HG02884 (cell line): ENCODE measurements around the gene ICOSLG.
"Not testable (repeated sequence)": the region's sequence is repeated elsewhere in the genome, so short reads cannot be mapped to it uniquely, and the experiment has no call there.

Experiments
- ATAC-seq: cut with Tn5 transposase; IDR thresholded peaks from one replicate; pipeline ENCODE4 v1.9.1; 2021; ENCODE audit warnings: mild to moderate bottlenecking, moderate library complexity; ENCODE audit not compliant: unreplicated experiment

ICOSLG gene

DNA sequence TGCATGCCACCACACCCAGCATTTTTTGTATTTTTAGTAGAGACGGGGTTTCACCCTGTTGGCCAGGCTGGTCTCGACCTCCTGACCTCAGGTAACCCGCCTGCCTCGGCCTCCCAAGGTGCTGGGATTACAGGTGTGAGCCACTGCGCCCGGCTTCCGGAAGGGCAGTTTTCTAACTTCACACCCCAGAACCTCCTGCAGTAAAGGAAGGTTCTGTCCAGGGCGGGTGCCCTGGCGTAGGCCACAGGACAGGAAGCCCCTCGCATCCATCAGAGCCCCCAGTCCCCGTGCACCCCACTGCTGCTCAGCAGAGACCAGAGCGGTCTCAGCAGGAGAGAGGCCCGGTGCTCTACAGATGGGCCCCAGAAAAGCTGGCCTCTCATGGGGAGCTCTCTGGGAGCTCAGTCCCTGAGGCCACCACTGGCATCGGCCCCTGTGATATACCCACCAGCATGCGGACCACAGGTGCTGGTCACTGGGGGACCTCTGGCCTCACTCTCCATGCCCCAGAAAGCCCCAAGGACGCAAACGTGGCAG, 25.1 kb upstream of the ICOSLG start:
- no peak for ATAC-seq

DNA sequence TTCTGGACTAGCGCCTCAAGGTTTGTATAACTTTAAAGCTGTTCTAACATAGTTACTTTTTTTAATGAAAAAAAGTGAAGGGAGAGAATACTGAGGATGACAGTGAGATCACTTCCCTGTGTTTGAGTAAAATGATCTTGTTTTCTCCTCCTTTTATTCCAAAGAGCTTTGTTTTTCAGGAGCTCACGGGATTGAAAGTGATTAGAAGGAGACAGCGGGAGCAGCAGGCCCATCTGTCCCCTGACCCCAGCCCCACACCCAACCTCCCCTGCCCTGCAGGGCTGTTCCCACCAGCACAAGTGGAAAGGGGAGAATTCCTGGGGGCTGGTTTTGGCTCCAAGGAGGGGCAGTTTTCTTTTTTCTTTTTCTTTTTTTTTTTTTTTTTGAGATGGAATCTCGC, 23.0 kb upstream of the ICOSLG start:
- ATAC-seq: no peak

DNA sequence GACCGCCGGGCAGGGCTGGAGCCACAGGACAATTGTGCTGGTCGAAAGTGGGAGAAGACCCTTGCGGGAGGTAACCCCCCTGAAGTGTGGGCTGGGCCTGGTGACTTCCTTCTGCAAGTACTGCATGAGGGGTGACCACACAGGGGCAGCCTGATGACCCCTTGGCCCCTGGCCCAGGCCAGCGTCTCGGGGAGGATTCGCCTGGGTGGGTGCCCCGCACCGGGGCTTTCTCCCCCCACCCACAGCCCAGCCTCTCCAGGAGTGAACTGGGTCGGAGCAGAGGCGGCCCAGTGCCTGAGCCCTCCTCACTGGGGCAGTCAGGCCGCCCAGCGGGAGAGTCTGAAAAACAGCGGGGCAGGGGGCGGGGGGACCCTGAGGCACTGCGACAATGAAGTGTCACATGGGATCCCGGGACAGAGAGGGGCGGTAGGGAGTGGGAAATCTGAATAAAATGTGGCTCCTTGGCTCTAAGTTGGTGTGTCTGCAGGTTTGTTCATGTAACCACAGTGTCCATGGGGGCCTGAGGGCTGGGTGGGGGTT, 22.5 kb upstream of the ICOSLG start:
- ATAC-seq: no peak

DNA sequence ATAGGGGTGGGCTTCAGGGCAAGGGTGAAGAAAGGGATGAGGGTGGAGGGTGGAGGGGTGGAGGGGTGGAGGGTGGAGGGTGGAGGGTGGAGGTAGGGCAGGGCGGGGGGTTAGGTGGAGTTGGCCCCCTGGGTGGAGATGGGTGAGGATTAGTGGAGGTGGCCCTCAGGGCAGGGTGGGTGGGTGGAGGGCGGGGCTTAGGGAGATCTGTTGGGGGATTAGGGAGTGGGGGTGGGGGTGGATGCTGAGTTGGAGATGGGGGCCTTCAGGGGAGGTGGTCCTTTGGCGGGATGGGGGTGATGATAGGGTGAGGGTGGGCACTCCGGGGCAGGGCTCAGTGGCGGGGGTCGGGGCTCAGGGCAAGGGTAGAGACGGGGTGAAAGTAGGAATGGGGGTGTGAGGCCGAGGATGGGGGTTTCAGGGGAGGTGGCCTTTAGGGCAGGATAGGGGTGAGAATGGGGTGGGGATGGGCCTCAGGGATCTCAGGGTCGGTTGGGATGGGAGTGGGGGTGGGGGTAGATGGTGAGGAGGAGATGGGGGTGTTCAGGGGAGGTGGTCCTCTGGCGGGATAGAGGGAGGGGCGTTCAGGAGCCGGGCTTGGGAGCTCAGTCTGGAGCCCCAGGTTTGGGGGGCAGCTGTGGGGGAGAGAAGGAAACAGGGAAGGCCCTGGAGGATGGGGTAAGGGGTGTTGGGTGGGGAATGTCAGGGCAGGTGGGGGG, 21.8 kb upstream of the ICOSLG start:
- no peak for ATAC-seq

DNA sequence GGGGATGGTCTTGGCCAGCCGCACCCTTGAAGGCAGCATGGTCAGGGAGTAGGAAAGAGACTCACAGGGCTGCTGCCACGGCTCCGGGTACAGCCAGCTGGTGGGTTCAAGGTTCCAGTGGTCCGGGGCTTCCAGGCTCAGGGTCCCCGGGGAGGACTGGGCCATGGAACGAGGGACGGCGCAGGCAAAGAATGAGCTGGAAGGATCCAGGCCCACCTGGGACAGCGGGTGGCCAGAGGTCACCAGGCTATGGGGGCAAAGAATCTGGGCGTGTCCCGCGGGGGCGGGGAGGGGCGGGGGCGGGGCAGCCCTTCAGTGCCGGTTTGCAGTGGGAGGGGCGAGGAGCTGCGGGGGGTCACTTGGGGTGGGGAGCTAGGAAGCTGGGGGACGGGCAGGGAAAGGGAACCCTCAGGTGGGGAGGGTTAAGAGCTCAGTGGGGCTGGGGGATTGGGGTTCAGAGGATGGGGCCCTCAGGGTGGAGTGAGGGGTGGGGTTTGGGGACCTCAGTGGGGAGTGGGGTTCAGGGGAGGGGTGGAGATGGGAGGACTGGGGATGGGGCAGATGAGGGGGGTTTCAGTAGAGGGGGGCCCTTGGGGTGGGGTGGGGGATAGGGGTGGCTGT, 21.0 kb upstream of the ICOSLG start, which contains the start of gene DNMT3L:
DNMT3L (minus strand) TSS at position 223 of the 621 bp plus-strand sequence. CDS start 638 bp downstream, outside the sequence.
- no peak for ATAC-seq

DNA sequence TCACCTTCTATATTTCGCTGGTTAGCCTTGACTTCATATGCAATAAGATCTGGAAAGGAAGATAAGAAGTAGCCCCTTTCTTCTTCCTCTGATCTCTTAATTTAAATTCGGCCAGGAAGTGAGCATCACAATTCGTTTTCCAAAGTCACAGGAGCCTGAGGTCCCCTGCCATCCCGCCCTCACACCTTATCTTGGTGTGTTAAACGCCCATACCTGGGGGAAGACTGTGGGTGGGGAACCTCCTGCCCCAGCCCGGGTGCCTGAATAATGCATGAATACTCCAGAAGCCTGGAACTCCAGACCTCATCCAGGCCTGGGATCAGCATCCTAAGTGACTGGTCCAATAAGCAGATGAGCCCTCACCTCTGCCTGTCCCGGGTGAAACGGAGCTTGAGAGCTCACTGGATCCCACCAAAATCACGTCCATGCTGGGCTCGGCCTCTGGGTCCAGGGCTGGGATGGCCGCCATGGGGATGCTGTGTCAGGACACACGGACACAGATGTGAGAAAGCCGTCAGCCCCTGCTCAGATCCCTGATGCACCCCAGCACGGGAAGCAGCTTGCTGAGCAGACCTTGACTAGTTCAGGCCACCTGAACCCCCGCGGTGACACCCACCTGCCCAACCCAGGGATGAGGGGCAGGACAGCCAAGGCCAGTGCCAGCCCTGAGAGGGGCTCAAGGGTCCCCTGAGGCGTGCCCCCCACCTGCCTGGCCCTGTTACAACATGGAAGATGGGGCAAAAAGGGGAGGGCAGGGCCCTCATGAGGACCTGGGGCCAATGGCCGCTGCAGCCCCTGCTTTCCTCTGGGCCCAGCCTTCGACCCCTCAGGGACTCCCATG, 20.3 kb upstream of the ICOSLG start:
- no peak for ATAC-seq

DNA sequence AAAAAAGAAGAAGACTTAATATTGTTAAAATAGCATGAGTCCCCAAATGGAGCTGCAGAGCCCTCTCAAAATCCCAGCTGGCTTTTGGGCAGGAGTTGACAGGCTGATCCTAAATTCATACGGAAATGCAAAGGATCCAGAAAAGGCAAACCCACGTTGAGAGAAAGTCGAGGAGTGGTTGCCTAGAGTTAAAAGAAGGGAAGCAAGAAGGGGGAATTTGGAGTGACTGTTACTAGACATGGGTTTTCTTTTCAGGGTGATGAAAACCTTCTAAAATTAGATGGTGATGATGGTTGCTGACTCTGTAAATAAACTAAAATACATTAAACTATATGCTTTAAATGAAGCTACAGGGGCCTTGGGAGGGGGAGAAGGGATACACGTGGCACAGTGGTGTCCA, 19.3 kb upstream of the ICOSLG start:
- ATAC-seq: no peak

DNA sequence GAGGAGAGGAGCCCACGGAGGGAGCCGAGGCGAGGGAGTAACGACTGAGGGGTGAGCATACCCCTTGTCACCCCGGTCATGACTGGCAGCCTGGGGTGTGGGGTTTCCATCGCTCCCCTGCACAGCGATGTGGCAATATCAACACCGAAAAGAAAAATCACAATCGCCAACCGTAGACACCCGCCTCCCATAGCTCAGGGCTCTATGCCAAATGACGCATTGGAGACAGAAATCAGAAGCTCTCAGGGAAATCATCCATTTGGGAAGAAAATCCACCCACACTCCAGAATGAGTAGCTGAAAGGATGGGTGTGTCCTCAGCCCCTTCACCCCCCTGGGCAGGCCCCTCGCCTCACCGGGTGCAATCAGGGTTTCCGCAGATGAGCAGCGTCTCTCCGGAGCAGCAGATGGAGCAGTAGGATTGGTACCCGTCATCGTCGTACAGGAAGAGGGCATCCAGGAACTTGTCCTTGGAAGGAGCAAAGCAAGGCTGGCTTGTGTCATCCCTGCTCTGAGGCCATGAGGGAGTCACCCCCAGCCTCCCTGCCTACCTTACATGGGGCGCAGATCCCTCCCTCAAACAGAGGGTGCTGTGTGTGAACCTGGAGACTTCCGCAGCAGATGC, 18.5 kb upstream of the ICOSLG start:
- ATAC-seq: no peak

DNA sequence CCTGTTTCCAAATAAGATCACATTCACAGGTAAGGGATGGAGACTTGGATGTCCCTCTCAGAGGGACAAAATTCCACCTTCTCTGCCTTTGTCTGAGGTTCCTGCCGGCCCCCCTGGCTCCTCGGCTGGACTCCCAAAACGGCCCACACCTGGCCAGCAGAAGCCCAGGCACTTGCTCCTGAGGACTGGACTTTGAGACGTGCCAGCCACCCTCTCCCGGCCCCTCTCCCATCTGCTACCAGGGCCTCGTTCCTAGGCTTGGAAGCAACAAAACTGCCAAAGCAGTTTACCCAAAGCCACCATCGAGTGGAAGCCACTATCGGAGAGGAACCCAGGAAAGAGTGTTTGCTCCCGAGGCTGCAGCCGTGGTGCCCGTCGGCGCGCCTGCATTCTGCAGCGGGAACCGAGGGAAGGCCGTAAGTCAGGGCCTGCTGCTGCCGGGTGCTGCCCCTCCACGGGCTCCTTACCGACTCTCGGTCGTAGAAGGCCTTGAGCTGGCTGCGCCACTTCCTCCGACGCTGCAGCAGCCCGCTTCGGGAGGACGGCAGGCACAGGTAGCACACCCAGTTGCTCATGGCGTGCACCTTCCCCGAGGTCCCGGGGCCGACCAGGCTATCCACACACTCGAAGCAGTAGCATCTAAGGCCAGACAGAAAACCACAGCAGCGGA, 17.4 kb upstream of the ICOSLG start:
- no peak for ATAC-seq

DNA sequence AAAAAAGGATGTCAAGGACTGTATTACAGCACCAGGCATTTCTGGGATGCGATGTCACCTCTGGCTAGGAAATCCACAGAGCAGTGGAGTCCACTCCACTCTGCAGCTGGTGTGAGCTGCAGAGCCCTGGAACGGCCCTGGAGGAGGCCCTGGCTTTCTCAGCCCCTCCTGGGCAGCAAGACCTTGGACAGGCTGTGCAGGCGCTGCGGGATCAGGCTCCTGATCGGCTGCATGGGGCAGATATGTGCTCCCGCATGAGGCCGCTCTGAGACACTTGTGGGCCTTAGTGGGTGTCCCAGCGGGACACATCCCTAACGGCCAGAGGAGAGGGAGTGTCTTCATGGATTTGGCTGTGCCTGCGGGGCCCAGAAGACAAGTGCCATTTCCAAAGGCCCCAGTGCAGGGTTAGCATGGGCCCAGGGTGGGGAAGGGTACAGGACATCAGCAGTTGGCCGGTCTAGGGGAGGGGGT, 14.8 kb upstream of the ICOSLG start:
- no peak for ATAC-seq

DNA sequence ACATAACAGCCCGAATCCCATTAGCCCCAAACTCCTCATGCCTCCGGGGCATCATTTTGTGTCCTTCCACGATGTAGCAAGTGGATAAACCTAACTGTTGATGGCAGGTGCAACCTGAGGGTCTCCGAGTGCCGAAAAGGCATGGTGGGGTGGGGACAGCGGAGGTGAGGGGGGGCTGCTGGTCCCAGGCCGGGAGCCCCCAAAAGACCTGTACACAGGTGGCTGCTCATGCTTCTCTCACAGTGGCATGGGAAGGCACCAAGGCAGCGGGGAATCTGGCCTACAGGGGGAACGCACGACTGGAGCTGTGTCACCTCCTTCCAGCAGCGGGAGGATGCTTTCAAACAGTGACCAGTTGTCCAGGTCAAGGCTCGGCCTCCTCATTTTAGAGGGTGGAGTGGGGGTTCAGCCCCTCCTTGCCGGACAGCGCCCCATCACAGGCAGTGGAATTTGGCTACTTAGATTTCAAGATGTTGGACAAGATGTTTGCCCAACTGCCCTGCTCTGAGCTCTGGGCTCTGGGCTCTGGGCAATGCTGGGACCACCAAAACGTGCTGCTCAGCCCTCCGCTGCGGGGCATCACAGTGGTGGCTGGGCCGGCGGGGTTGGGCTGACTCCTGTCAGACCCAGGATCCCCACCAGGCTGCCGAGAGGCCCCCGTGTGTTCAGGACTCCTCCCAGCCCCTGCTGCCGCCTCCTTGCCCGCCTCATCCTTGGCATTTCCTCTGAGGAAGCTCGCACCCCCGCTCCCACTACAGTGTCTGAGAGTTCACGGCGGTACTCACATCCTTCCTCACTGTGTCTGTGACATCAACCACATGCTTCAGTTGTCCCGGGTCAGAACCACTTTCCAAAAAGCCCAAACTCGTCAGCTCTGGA, 13.3 kb upstream of the ICOSLG start:
- no peak for ATAC-seq

DNA sequence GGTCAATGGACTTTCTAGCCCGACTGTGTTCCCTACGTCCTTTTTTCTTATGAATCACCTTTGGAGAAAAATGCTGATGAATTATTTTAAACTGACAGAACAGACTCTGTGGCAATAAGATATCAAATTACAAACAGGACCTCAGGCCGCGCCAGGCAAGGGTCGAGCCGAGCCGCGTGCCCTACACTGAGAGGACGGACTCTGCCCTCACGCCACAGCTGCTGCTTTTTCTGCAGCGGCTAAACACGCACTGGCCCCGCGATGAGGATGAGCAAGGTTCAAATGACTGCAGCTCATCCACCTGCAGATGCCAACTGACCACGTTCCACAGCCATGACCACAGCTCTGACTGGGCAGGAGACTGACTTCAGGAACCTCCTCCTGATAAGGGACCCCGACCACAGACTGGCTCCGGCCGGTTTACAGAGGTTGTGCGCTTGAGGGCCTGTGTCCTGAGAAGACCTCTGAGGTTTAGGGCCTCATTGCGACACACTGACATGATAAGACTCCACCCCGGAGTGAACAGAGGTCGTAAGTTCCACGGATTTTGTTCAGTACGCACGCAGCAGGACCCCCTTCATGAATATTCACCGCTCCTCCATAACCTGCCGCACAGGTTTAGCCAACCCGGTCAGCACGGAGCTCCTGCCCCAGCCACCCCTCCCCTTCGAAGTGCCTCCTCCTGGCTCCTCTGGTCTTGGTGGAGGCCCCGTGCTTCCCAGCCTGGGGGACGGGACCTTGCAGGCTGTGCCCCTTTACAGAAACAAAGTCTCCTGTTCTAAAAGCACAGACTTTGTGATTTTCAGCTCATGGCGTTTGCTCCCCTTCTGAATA, 8.7 kb upstream of the ICOSLG start:
- ATAC-seq: not testable (repeated sequence)

DNA sequence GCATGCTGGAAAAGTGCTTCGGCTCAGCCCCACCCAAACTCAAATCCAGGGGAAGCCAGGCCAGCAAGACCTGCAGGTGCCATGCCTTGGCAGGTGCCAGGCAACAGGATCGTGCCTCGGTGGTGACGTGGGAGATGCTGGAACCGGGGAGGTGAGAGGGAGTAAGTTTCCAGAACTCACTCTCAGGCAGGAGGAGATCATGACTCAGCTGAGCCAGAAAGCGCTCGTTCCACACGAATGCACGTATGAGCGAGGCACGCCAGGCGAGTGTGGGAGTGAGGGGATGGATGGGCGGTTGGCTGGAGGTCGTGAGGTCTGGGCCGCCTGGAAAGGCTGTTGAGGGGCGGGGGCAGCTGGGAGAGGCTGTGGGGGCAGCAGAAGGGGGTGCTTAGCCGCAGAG, 7.2 kb upstream of the ICOSLG start:
- ATAC-seq: not testable (repeated sequence)

DNA sequence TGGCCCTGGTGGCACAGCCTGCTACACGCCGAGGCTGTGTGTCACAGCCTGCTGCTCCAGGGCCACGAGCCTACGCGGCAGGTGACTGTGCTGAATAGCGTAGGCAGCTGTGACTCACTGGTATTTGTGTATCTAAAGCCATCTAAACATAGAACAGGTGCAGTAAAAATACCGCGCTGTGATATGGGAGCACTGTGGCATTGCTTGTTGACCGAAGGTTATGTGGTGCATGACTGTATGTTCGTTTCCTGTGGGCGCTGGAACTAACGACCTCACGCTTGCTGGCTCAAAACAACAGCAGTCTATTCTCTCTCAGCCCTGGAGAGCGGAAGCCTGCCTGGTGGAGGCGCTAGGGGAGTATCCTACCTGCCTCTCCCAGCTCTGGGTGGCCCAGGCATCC, 3.2 kb upstream of the ICOSLG start:
- peak; percentile 46 for ATAC-seq

DNA sequence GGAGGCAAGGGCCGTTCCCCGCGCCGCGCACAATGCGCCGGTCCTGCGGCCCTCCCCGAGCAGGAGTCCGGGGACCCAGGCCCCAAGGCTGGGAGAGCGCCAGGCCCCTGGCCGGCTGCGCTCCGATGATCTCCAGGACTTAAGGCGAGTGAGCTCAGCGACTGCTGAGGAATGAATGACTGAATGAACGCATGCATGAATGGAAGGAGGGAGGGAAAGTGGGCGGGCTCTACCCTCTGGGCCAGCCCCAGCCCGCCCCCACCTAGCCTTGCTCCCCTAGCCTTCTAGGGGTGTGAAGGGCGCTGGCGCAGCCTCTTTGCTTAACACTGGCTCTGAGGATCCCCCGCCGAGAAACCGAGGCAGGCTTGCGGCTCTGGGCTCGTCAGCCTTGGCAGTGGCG, 538 bp upstream of the ICOSLG start:
- ATAC-seq: peak; percentile 32

DNA sequence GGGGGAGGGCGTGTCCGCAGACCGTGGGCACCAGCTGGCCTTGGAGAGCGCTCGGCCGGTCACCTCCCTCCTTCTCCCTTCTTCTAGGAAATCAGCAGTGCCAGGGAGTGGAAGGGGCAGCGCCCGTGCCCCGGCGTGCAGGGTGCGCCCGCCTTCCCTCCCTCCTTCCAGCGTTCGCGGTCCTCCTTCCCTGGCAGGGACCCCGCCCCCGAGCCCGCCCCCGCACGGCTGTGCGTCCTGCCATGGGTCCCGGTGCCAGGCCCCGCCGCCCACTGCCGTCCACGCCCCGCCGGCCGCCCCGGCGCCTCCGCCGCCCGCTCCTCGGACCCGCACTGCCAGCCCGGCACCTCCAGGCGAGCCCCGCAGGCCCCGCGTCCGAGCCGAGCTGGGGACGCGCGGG, 390 bp downstream of the ICOSLG start:
- not testable (repeated sequence) for ATAC-seq

DNA sequence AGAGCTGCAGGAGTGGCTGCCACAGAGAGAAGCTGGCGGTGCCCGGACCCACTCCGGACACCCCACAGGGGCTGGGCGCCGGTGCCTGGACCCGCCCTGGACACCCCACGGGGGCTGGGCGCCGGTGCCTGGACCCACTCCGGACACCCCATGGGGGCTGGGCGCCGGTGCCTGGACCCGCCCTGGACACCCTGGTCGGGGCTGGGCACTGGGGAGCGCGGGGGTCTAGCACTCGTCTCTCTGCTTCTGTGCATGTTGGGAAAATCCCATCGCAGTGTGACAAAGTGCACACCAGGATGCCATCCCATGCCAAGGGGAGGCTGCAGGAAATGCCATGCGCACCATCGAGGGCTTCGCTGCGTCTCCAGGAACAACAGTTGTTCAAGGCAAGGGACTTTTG, 11.2 kb downstream of the ICOSLG start:
- ATAC-seq: not testable (repeated sequence)

DNA sequence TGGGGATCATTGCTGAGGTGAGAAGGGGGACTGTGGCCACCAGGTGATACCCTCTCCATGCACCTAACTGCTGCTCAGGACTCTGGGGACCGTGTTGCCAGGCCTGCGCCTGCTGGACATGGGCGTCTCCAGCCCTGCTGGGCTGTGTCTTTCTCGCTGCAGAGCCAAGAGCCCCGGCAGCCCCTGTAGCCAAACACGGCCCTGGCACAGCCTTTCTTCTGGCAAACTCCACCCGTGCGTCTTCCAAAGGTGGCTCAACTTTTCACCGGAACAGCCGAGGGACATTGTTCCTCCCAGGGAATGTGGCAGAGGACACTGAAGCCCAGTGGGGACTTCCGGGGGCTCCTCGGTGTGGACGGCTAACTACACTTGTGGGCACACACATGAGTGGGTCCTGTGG, 12.6 kb downstream of the ICOSLG start:
- not testable (repeated sequence) for ATAC-seq
